Measurements from ENCODE around the gene GPAM.
"Not testable (repeated sequence)": the region's sequence is repeated elsewhere in the genome, so short reads cannot be mapped to it uniquely, and the experiment has no call there.

GPAM gene

GRCh38 chr10:112132435-112132834, 51.1 kb downstream of the GPAM start:
- DNase-seq (ENCODE audit: low spot score), result no peak

GRCh38 chr10:112131996-112132395, 51.6 kb downstream of the GPAM start:
- DNase-seq (ENCODE audit: low spot score), result no peak

GRCh38 chr10:112131346-112131745, 52.2 kb downstream of the GPAM start:
- no peak for DNase-seq (ENCODE audit: low spot score)

GRCh38 chr10:112126901-112127300, 56.7 kb downstream of the GPAM start:
- DNase-seq (ENCODE audit: low spot score), result no peak

GRCh38 chr10:112126172-112126571, 57.4 kb downstream of the GPAM start:
- DNase-seq (ENCODE audit: low spot score), result no peak

- DNase-seq (ENCODE audit: low spot score), result no peak
These were observed 58.7 kb downstream of the GPAM start for GRCh38 chr10:112124866-112125265.

- DNase-seq (ENCODE audit: low spot score), result no peak
These were observed 60.7 kb downstream of the GPAM start for GRCh38 chr10:112122827-112123226.

GRCh38 chr10:112120491-112120890, 63.1 kb downstream of the GPAM start:
- no peak for DNase-seq (ENCODE audit: low spot score)

- peak; percentile 58 for DNase-seq (ENCODE audit: low spot score)
These were observed 67.7 kb downstream of the GPAM start for GRCh38 chr10:112115781-112116385.

GRCh38 chr10:112109779-112110178, 73.8 kb downstream of the GPAM start:
- not testable (repeated sequence) for DNase-seq (ENCODE audit: low spot score)
